GM23248 (cell line): ENCODE data around the gene SLC35G2.

Experiments
- EZH2 ChIP-seq: fragments of 200-600 bp; sonication (generic); IDR thresholded peaks from 2 replicates; pipeline ENCODE4 v1.6.1; 2018; ENCODE audit warnings: antibody characterized with exemption, mild to moderate bottlenecking; ENCODE audit not compliant: insufficient read depth, poor library complexity, severe bottlenecking
- EZH2phosphoT487 ChIP-seq: fragments of 200-600 bp; sonication (generic); IDR thresholded peaks from 2 replicates; pipeline ENCODE4 v1.6.1; 2018; ENCODE audit warnings: antibody characterized with exemption, moderate library complexity, mild to moderate bottlenecking, low read depth; ENCODE audit not compliant: insufficient read depth

GRCh38 chr3:136861890-136862616 lies 43.1 kb downstream of the SLC35G2 start, which contains the start of gene NCK1:
- no peak for TF ChIP-seq EZH2
- no peak for TF ChIP-seq EZH2phosphoT487
